Measurements from ENCODE around the gene SASS6.

DNA sequence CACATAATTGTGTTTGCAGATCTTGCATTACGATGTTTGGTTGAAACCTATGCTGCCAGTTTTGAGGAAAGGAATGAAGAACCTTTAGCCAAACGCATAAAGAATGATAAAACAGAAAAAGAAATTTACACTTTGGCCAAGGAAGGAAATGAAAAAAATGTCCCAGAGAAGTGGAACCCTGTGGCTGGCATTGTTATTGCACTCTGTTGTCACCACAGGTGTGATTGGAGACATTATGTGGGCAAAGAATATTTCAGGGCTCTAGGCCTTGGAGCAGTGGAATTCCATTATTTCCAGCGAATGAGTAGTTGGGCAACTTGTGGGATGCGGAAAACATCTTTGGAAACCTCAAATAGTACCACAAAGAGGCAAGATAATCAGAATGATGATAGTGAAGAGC is 15.1 kb upstream of the SASS6 start:
- TF ChIP-seq EP300 (IDR thresholded peaks at IDR 0.05) (no peak), POLR2AphosphoS5 (IDR thresholded peaks at IDR 0.05) (no peak)
- TF ChIP-seq, protein P1, sequence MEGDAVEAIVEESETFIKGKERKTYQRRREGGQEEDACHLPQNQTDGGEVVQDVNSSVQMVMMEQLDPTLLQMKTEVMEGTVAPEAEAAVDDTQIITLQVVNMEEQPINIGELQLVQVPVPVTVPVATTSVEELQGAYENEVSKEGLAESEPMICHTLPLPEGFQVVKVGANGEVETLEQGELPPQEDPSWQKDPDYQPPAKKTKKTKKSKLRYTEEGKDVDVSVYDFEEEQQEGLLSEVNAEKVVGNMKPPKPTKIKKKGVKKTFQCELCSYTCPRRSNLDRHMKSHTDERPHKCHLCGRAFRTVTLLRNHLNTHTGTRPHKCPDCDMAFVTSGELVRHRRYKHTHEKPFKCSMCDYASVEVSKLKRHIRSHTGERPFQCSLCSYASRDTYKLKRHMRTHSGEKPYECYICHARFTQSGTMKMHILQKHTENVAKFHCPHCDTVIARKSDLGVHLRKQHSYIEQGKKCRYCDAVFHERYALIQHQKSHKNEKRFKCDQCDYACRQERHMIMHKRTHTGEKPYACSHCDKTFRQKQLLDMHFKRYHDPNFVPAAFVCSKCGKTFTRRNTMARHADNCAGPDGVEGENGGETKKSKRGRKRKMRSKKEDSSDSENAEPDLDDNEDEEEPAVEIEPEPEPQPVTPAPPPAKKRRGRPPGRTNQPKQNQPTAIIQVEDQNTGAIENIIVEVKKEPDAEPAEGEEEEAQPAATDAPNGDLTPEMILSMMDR (IDR thresholded peaks at IDR 0.05) = no peak

Measured in suprapubic skin (tissue), 4 donors.